PC-9 (cell line): ENCODE results near the gene PGAP3.

Experiments used
- EZH2 ChIP-seq: fragments of 200-600 bp; sonication (generic); IDR thresholded peaks from 2 replicates; pipeline ENCODE4 v1.8.0; 2017; ENCODE audit warnings: antibody characterized with exemption, low read depth
- TF ChIP-seq, protein P1 (sequence below): fragments of 200-600 bp; sonication (generic); conservative IDR thresholded peaks from 2 replicates; pipeline ENCODE4 v1.6.1; 2017; ENCODE audit warnings: mixed run types, antibody characterized with exemption, mild to moderate bottlenecking, moderate library complexity

DNA sequence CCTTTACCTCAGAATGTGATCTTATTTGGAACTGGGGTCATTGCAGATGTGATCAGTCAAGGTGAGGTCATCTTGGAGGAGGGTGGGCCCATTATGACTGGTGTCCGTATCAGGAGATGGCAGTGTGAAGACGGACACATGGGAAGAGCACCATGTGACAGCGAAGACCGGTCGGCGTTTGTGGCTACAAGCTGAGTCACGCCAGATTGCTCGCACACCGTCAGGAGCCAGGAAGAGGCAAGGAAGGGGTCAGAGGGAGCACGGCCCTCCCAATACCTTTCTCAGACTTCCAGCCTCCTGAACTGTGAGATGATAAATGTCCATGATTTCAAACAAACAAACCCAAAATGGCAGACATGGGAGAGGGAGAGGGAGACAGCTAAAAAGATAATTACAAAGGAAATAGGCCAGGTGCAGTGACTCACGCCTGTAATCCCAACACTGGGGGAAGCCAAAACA, 37.7 kb downstream of the PGAP3 start:
- TF ChIP-seq EZH2: no peak
- TF ChIP-seq, protein P1, sequence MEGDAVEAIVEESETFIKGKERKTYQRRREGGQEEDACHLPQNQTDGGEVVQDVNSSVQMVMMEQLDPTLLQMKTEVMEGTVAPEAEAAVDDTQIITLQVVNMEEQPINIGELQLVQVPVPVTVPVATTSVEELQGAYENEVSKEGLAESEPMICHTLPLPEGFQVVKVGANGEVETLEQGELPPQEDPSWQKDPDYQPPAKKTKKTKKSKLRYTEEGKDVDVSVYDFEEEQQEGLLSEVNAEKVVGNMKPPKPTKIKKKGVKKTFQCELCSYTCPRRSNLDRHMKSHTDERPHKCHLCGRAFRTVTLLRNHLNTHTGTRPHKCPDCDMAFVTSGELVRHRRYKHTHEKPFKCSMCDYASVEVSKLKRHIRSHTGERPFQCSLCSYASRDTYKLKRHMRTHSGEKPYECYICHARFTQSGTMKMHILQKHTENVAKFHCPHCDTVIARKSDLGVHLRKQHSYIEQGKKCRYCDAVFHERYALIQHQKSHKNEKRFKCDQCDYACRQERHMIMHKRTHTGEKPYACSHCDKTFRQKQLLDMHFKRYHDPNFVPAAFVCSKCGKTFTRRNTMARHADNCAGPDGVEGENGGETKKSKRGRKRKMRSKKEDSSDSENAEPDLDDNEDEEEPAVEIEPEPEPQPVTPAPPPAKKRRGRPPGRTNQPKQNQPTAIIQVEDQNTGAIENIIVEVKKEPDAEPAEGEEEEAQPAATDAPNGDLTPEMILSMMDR: no peak
